Suprapubic skin (tissue), 4 donors: ENCODE data around the gene SLC39A7. TPM values are rescaled to one million over a fixed set of nuclear protein-coding genes. Genes with fewer than 3 reads are reported as not detected.

Source experiments
- DNase-seq, 2 donors: peaks; one replicate each; pipeline ENCODE4 v3.0.0-alpha.2; 2019; ENCODE audit warnings: low spot score in 2 of 2
- H3K27ac ChIP-seq: fragments of 200-600 bp; sonication (generic); one replicate; pipeline ENCODE4 v1.5.1; 2019
- H3K27me3 ChIP-seq: fragments of 200-600 bp; sonication (generic); one replicate; pipeline ENCODE4 v1.5.1; 2019
- H3K36me3 ChIP-seq: fragments of 200-600 bp; sonication (generic); one replicate; pipeline ENCODE4 v1.5.1; 2019
- H3K4me1 ChIP-seq: fragments of 200-600 bp; sonication (generic); one replicate; pipeline ENCODE4 v1.5.1; 2019
- H3K4me3 ChIP-seq: fragments of 200-600 bp; sonication (generic); one replicate; pipeline ENCODE4 v1.5.1; 2019; ENCODE audit warnings: mild to moderate bottlenecking
- H3K9me3 ChIP-seq: fragments of 200-600 bp; sonication (generic); one replicate; pipeline ENCODE4 v1.5.1; 2019
- CTCF ChIP-seq, 2 donors: fragments of 200-600 bp in 1 of 2; fragments of 450-650 bp in 1 of 2; sonication (generic) in 1 of 2; IDR thresholded peaks; one replicate each; pipeline ENCODE4 v1.5.1; 2016 to 2019; ENCODE audit warnings: antibody characterized with exemption in 2 of 2, mild to moderate bottlenecking in 1 of 2, moderate library complexity in 1 of 2
- EP300 ChIP-seq: sonication (generic); formaldehyde crosslinking; IDR thresholded peaks from one replicate; pipeline ENCODE4 v1.6.1; 2017; ENCODE audit warnings: antibody characterized with exemption
- POLR2A ChIP-seq, 2 donors: fragments of 450-650 bp; IDR thresholded peaks; one replicate each; pipeline ENCODE4 v1.6.1; 2017; ENCODE audit warnings: antibody characterized with exemption in 2 of 2, mild to moderate bottlenecking in 2 of 2, moderate library complexity in 2 of 2
- POLR2AphosphoS5 ChIP-seq, 3 donors: sonication (generic); formaldehyde crosslinking; IDR thresholded peaks; one replicate each; pipeline ENCODE4 v1.6.1; 2017; ENCODE audit warnings: antibody characterized with exemption in 3 of 3
- WGBS: methylation state at CpG from one replicate; pipeline ENCODE4 v1.1.5; 2018; 5-methylcytosine and 5-hydroxymethylcytosine counted together
- total RNA-seq, 4 donors: library from RNA; depleted of rRNA; stranded (reverse); fragments of >200 nt; gene quantifications; one replicate each; pipeline ENCODE4 v1.1.0, GENCODE V29; 2016

SLC39A7 gene
- total RNA-seq, 4 donors from 2014 or later, result 29.3 to 46.3 (median 41.9) TPM

- 53% methylated on average over 3 of the region's 3 CpGs for WGBS
- Histone ChIP-seq H3K4me3 (no peak overlapping the region), H3K27ac (no peak overlapping the region), H3K9me3 (no peaks in the 10 kb centered on the region), H3K27me3 (peaks cover 16% of the 10 kb centered on the region), H3K36me3 (no peaks in the 10 kb centered on the region), H3K4me1 (no peaks in the 10 kb centered on the region)
- DNase-seq, result no peak
- TF ChIP-seq CTCF (IDR thresholded peaks at IDR 0.05) (no peak), EP300 (no peak), POLR2A (IDR thresholded peaks at IDR 0.05) (no peak), POLR2AphosphoS5 (IDR thresholded peaks at IDR 0.05) (no peak)
Measured at GRCh38 chr6:33241968-33242367, 41.3 kb downstream of the SLC39A7 start.

GRCh38 chr6:33243476-33243875 is 42.8 kb downstream of the SLC39A7 start:
- Histone ChIP-seq H3K4me3 (no peak overlapping the region), H3K36me3 (no peaks in the 10 kb centered on the region), H3K27me3 (peaks cover 16% of the 10 kb centered on the region), H3K4me1 (peaks cover 10% of the 10 kb centered on the region), H3K9me3 (no peaks in the 10 kb centered on the region), H3K27ac (no peak overlapping the region)
- no peak for TF ChIP-seq EP300
- TF ChIP-seq CTCF (IDR thresholded peaks at IDR 0.05), result no peak
- TF ChIP-seq POLR2A (IDR thresholded peaks at IDR 0.05), result no peak
- no peak for TF ChIP-seq POLR2AphosphoS5 (IDR thresholded peaks at IDR 0.05)
- 25% methylated on average over 1 of the region's 1 CpG for WGBS
- no peak for DNase-seq

- Histone ChIP-seq H3K9me3 (no peaks in the 10 kb centered on the region), H3K4me3 (peak overlapping the region; percentile 71), H3K4me1 (peaks cover 34% of the 10 kb centered on the region), H3K27ac (peak overlapping the region; percentile 96), H3K27me3 (no peaks in the 10 kb centered on the region), H3K36me3 (peaks cover 17% of the 10 kb centered on the region)
- no peak for TF ChIP-seq EP300
- TF ChIP-seq CTCF (IDR thresholded peaks at IDR 0.05), result peak; percentile 95 to 96
- WGBS, result 8% methylated on average over 15 of the region's 28 CpGs
- DNase-seq, result peak; percentile 94 to 96
Measured at GRCh38 chr6:33247977-33248642, 47.4 kb downstream of the SLC39A7 start.

DNA sequence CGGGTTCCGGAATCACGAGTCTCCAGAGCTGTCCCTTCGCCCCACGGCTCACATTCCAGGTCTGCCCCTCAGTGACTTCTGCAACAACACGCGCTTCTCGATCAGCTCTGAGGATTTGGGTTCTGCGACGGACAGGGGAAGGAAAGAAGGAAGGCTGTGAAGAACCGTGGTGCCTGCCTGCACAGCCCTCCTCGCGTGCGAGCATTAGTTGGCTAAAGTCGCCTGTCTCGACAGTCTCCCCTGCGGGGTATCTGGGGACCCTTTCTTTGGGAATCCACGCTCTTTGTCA is 47.9 kb downstream of the SLC39A7 start:
- H3K27ac ChIP-seq, result peak overlapping the region; percentile 96
- TF ChIP-seq EP300 (no peak), POLR2AphosphoS5 (IDR thresholded peaks at IDR 0.05) (no peak), POLR2A (IDR thresholded peaks at IDR 0.05) (no peak), CTCF (IDR thresholded peaks at IDR 0.05) (no peak)
- no peak for DNase-seq
- under 1% methylated on average over 14 of the region's 18 CpGs for WGBS
- H3K9me3 ChIP-seq, result no peaks in the 10 kb centered on the region
- no peaks in the 10 kb centered on the region for H3K27me3 ChIP-seq
- H3K36me3 ChIP-seq, result peaks cover 17% of the 10 kb centered on the region
- H3K4me3 ChIP-seq, result peak overlapping the region; percentile 71
- H3K4me1 ChIP-seq, result peaks cover 34% of the 10 kb centered on the region

DNA sequence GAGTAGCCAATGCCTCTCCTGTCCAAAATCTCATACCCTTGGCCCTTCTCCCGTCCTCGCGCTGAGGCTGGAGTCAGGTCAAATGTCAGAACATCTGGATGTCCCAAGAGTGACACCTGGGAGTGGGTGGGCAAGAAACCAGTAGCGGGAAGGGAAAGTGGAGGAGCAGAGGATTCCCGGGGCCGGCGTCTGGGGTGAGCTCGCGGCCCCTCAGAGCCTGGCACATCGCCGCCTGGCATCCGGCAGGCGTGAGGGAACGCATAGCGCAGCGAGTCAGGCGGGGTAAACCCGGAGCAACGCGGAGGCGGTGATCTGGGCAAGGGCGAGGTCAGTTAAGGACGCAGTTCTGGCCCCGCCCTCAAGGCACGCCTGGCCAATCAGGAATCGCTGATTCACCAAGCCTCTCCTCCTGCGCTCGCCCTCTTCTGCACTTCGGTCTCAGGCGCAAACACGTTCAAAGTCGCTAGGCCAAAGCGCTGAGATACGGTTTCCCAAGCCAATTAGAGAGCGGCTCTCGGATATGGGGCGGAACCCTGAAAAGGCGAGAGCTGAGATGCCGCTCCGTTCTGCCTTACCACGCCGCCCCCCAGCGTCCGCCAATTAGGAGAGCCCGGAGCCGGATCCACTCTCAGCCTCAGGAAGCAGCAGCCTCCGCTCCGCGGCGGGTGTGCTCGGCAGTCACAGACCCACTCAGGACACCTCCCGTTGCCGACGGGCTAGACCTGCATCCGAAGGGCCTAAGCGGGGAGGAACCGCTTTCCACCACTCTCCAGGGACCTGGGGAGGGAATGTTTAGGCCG is 48.5 kb downstream of the SLC39A7 start:
- 0% methylated on average over 27 of the region's 58 CpGs for whole genome bisulfite sequencing
- TF ChIP-seq EP300, result no peak
- peak in 1 of 2 donors; percentile 68 for TF ChIP-seq POLR2A (IDR thresholded peaks at IDR 0.05)
- peak in 1 of 3 donors; percentile 72 for TF ChIP-seq POLR2AphosphoS5 (IDR thresholded peaks at IDR 0.05)
- TF ChIP-seq CTCF (IDR thresholded peaks at IDR 0.05), result peak in 1 of 2 donors; percentile 9
- Histone ChIP-seq H3K9me3 (no peaks in the 10 kb centered on the region), H3K27ac (peak overlapping the region; percentile 96), H3K4me1 (peaks cover 34% of the 10 kb centered on the region), H3K4me3 (peak overlapping the region; percentile 71), H3K36me3 (peaks cover 17% of the 10 kb centered on the region), H3K27me3 (no peaks in the 10 kb centered on the region)
- DNase-seq, result peak; percentile 98 to 99
